ENCODE data around the gene AGAP1. TPM values are rescaled to one million over a fixed set of nuclear protein-coding genes. Genes with fewer than 3 reads are reported as not detected.

The AGAP1 gene
- total and polyA plus RNA-seq, 4 donors, result 2.0 to 8.5 (median 5.4) TPM

DNA sequence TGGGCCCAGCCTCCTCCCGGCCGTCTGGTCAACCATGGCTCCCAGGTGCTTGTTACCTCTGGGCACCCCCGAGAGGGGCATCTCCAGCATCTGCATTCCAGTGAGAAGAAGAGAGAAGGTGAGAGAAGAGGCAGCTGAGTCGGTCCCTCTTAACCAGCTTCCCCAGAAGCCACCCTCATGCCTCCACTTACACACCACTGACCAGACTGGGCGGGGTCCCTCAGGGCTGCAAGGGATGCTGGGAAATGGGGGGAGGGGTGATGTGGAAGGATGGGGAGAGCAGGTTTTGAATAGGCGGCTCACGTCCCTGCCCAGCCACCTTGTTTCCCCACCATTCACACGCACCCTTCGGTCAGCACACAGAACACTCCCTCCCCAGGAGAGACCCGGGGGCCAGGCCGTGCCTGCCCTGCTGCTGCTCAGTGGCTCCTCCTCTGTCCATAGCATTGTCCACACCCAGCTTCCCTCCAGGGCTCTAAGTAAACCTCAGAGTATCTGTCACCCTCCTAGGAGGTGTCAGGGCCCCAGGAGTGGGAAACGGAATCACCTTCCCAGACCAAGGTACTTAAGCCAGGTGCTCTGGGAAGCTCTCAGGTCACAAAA, 639.7 kb downstream of the AGAP1 start:
- WGBS, result 92% methylated on average over 12 of the region's 12 CpGs
- Histone ChIP-seq H3K36me3 (ENCODE audit: control insufficient read depth in 4 of 4, insufficient read depth in 3 of 4, low read depth in 1 of 4, low read length in 3 of 4) (no peaks in the 10 kb centered on the region), H3K9me3 (ENCODE audit: control insufficient read depth in 4 of 4, low read length in 3 of 4) (no peaks in the 10 kb centered on the region), H3K27me3 (ENCODE audit: control insufficient read depth in 4 of 4, insufficient read depth in 4 of 4, low read length in 3 of 4) (no peaks in the 10 kb centered on the region), H3K4me3 (ENCODE audit: low read depth in 1 of 3, low read length in 3 of 3) (no peak overlapping the region), H3K27ac (ENCODE audit: low read depth in 1 of 2, low read length in 2 of 2) (no peak overlapping the region), H3K4me1 (ENCODE audit: control insufficient read depth in 4 of 4, insufficient read depth in 4 of 4, low read length in 3 of 4) (no peaks in the 10 kb centered on the region), H3K9ac (ENCODE audit: low read depth in 1 of 2, low read length in 2 of 2) (no peak overlapping the region)
- DNase-seq (ENCODE audit: low spot score), result no peak
- TF ChIP-seq SP1 (IDR thresholded peaks at IDR 0.05), result no peak
- no peak for TF ChIP-seq YY1 (IDR thresholded peaks at IDR 0.05)
- TF ChIP-seq, protein P1, sequence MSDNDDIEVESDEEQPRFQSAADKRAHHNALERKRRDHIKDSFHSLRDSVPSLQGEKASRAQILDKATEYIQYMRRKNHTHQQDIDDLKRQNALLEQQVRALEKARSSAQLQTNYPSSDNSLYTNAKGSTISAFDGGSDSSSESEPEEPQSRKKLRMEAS (IDR thresholded peaks at IDR 0.05), result no peak
- TF ChIP-seq, protein P2, sequence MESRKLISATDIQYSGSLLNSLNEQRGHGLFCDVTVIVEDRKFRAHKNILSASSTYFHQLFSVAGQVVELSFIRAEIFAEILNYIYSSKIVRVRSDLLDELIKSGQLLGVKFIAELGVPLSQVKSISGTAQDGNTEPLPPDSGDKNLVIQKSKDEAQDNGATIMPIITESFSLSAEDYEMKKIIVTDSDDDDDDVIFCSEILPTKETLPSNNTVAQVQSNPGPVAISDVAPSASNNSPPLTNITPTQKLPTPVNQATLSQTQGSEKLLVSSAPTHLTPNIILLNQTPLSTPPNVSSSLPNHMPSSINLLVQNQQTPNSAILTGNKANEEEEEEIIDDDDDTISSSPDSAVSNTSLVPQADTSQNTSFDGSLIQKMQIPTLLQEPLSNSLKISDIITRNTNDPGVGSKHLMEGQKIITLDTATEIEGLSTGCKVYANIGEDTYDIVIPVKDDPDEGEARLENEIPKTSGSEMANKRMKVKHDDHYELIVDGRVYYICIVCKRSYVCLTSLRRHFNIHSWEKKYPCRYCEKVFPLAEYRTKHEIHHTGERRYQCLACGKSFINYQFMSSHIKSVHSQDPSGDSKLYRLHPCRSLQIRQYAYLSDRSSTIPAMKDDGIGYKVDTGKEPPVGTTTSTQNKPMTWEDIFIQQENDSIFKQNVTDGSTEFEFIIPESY (IDR thresholded peaks at IDR 0.05), result no peak
- no peak for TF ChIP-seq TAF1 (conservative IDR thresholded peaks at IDR 0.05)
- TF ChIP-seq HNF4G (IDR thresholded peaks at IDR 0.05), result no peak
- TF ChIP-seq NR2F2 (IDR thresholded peaks at IDR 0.05), result no peak
- TF ChIP-seq RXRA (IDR thresholded peaks at IDR 0.05), result no peak
- no peak for TF ChIP-seq EGR1 (IDR thresholded peaks at IDR 0.05; ENCODE audit: low read depth in 2 of 2)
- no peak for TF ChIP-seq FOXA1 (IDR thresholded peaks at IDR 0.05)
- TF ChIP-seq HNF4A (conservative IDR thresholded peaks at IDR 0.05), result no peak
- TF ChIP-seq RAD21 (IDR thresholded peaks at IDR 0.05), result no peak
- TF ChIP-seq, protein P3, sequence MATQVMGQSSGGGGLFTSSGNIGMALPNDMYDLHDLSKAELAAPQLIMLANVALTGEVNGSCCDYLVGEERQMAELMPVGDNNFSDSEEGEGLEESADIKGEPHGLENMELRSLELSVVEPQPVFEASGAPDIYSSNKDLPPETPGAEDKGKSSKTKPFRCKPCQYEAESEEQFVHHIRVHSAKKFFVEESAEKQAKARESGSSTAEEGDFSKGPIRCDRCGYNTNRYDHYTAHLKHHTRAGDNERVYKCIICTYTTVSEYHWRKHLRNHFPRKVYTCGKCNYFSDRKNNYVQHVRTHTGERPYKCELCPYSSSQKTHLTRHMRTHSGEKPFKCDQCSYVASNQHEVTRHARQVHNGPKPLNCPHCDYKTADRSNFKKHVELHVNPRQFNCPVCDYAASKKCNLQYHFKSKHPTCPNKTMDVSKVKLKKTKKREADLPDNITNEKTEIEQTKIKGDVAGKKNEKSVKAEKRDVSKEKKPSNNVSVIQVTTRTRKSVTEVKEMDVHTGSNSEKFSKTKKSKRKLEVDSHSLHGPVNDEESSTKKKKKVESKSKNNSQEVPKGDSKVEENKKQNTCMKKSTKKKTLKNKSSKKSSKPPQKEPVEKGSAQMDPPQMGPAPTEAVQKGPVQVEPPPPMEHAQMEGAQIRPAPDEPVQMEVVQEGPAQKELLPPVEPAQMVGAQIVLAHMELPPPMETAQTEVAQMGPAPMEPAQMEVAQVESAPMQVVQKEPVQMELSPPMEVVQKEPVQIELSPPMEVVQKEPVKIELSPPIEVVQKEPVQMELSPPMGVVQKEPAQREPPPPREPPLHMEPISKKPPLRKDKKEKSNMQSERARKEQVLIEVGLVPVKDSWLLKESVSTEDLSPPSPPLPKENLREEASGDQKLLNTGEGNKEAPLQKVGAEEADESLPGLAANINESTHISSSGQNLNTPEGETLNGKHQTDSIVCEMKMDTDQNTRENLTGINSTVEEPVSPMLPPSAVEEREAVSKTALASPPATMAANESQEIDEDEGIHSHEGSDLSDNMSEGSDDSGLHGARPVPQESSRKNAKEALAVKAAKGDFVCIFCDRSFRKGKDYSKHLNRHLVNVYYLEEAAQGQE (IDR thresholded peaks at IDR 0.05), result no peak
- TF ChIP-seq FOXA2 (IDR thresholded peaks at IDR 0.05), result no peak
- TF ChIP-seq, protein P4, sequence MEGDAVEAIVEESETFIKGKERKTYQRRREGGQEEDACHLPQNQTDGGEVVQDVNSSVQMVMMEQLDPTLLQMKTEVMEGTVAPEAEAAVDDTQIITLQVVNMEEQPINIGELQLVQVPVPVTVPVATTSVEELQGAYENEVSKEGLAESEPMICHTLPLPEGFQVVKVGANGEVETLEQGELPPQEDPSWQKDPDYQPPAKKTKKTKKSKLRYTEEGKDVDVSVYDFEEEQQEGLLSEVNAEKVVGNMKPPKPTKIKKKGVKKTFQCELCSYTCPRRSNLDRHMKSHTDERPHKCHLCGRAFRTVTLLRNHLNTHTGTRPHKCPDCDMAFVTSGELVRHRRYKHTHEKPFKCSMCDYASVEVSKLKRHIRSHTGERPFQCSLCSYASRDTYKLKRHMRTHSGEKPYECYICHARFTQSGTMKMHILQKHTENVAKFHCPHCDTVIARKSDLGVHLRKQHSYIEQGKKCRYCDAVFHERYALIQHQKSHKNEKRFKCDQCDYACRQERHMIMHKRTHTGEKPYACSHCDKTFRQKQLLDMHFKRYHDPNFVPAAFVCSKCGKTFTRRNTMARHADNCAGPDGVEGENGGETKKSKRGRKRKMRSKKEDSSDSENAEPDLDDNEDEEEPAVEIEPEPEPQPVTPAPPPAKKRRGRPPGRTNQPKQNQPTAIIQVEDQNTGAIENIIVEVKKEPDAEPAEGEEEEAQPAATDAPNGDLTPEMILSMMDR (IDR thresholded peaks at IDR 0.05; ENCODE audit: low read depth, low read length, missing input control), result no peak
- TF ChIP-seq, protein P5, sequence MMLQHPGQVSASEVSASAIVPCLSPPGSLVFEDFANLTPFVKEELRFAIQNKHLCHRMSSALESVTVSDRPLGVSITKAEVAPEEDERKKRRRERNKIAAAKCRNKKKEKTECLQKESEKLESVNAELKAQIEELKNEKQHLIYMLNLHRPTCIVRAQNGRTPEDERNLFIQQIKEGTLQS (IDR thresholded peaks at IDR 0.05), result no peak
- no peak for TF ChIP-seq JUND (IDR thresholded peaks at IDR 0.05)

Measured in liver (tissue), 9 donors.